Esophagus muscularis mucosa (tissue), 4 donors: ENCODE data around the gene TRHDE.

ENCODE experiments used
- EP300 ChIP-seq: sonication (generic); formaldehyde crosslinking; IDR thresholded peaks from one replicate; pipeline ENCODE4 v1.6.1; 2017; ENCODE audit warnings: antibody characterized with exemption
- POLR2AphosphoS5 ChIP-seq, 2 donors: sonication (generic); formaldehyde crosslinking; IDR thresholded peaks; one replicate each; pipeline ENCODE4 v1.6.1; 2017; ENCODE audit warnings: antibody characterized with exemption in 2 of 2
- TF ChIP-seq, protein P1 (sequence below), 3 experiments: fragments of 200-600 bp in 2 of 3; fragments of 450-650 bp in 1 of 3; sonication (generic) in 2 of 3; IDR thresholded peaks; one replicate each; pipeline ENCODE4 v1.5.1; 2017 to 2019; ENCODE audit warnings: antibody characterized with exemption in 3 of 3, mild to moderate bottlenecking in 2 of 3, moderate library complexity in 1 of 3

DNA sequence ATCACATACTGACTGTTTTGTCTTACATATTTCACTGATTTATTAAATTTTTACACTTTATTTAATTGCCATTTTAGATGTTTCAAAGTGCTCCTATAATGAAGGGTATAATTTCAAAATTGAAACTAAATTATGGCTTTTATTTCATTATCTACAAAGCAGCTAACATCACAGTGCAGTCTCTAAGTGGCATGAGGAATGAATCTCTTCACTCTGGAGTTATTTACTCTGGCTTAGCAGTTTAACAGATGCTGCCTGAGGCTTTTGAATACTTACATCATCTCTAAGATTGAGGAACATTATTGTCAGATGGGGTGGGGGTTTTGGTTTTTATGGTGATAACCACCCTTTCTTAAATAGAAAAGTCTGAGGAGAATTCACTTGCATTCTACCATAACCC, 386.4 kb downstream of the TRHDE start:
- TF ChIP-seq, protein P1, sequence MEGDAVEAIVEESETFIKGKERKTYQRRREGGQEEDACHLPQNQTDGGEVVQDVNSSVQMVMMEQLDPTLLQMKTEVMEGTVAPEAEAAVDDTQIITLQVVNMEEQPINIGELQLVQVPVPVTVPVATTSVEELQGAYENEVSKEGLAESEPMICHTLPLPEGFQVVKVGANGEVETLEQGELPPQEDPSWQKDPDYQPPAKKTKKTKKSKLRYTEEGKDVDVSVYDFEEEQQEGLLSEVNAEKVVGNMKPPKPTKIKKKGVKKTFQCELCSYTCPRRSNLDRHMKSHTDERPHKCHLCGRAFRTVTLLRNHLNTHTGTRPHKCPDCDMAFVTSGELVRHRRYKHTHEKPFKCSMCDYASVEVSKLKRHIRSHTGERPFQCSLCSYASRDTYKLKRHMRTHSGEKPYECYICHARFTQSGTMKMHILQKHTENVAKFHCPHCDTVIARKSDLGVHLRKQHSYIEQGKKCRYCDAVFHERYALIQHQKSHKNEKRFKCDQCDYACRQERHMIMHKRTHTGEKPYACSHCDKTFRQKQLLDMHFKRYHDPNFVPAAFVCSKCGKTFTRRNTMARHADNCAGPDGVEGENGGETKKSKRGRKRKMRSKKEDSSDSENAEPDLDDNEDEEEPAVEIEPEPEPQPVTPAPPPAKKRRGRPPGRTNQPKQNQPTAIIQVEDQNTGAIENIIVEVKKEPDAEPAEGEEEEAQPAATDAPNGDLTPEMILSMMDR (IDR thresholded peaks at IDR 0.05): no peak
- TF ChIP-seq EP300 (no peak), POLR2AphosphoS5 (IDR thresholded peaks at IDR 0.05) (no peak)
